ENCODE measurements around the gene FEZ2.

DNA sequence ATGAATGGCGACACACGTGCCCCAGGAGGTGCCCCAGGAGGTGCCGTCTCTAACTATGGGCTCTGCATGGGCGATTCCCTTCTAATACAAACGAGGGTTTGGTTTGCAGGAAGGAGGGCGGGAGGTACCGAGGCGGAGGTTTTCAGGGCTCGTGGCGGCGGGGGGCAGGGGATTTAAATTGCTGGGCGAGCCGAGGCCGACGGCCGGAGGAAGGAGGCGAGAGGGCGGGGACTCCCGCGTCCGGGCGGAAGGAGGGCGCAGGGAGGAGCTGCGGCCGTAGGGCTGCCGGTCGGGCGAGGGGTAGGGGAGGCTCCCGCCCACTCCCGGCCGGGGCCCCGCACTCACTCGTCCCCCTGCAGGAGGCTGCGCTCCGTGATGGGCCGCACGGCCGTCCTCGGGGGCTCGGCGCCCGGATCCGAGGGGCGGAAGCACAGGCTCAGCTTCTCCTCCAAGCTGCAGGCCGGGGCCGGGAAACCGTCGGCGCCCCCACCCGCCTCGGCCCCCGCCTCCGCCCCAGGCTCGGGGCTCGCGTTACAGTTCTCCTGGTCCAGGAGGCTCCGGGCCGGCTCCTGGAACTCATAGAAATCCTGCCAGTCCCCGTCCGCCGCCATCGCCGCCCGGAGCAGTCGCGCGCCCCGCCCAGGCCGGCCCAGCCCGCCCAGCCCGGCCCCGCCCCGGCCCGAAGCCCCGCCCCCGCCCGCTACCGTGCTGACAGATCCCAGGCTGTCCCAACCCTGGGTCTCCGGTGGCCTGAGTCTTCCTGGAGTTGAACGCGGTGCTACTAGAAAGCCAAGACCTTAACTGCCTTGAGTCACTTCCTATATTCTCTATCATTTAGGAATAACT lies at the start of gene FEZ2:
- TF ChIP-seq POLR2A (IDR thresholded peaks at IDR 0.05): peak in 1 of 2 donors; percentile 47
- TF ChIP-seq, protein P1, sequence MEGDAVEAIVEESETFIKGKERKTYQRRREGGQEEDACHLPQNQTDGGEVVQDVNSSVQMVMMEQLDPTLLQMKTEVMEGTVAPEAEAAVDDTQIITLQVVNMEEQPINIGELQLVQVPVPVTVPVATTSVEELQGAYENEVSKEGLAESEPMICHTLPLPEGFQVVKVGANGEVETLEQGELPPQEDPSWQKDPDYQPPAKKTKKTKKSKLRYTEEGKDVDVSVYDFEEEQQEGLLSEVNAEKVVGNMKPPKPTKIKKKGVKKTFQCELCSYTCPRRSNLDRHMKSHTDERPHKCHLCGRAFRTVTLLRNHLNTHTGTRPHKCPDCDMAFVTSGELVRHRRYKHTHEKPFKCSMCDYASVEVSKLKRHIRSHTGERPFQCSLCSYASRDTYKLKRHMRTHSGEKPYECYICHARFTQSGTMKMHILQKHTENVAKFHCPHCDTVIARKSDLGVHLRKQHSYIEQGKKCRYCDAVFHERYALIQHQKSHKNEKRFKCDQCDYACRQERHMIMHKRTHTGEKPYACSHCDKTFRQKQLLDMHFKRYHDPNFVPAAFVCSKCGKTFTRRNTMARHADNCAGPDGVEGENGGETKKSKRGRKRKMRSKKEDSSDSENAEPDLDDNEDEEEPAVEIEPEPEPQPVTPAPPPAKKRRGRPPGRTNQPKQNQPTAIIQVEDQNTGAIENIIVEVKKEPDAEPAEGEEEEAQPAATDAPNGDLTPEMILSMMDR (IDR thresholded peaks at IDR 0.05): no peak

All from thyroid gland (tissue), 4 donors.